GM13977 (cell line): ENCODE data around the gene GFRA4.

Source experiments
- DNase-seq: peaks from one replicate; pipeline ENCODE4 v3.0.0; 2012; ENCODE audit warnings: low spot score
- CTCF ChIP-seq: IDR thresholded peaks from 2 replicates; pipeline ENCODE4 v1.5.1; 2012; ENCODE audit warnings: mild to moderate bottlenecking, control low read depth; ENCODE audit not compliant: insufficient read depth; ENCODE audit errors: extremely low read depth, missing control alignments
- in situ Hi-C: fragments of 300-500 bp; cut with MboI; formaldehyde crosslinking; loops from one replicate; pipeline ENCODE4 v1.12.0; 2022; ENCODE audit warnings: low sequenced_read_pairs, low pct_unique_long_range_greater_than_20kb, mixed read lengths, inconsistent platforms; ENCODE audit not compliant: unreplicated experiment

Gene GFRA4

GRCh38 chr20:3706774-3707507 is 43.7 kb upstream of the GFRA4 start:
- no peak for DNase-seq
- in situ Hi-C loops = no loop called here

GRCh38 chr20:3705970-3706739 is 43.0 kb upstream of the GFRA4 start:
- in situ Hi-C loops = no loop called here
- no peak for DNase-seq
- TF ChIP-seq CTCF = no peak

More at GRCh38 chr20:3706774-3707507, 43.7 kb upstream of the GFRA4 start:
- TF ChIP-seq CTCF = no peak

- no peak for TF ChIP-seq CTCF
- DNase-seq = no peak
- in situ Hi-C loops = no loop called here
Measured at GRCh38 chr20:3705491-3705969, 42.3 kb upstream of the GFRA4 start.

- DNase-seq = no peak
- in situ Hi-C loops = no loop called here
- no peak for TF ChIP-seq CTCF
Measured at GRCh38 chr20:3704087-3704486, 40.9 kb upstream of the GFRA4 start.

GRCh38 chr20:3702611-3703391 is 39.6 kb upstream of the GFRA4 start:
- in situ Hi-C loops = no loop called here
- DNase-seq = no peak
- no peak for TF ChIP-seq CTCF
